ENCODE results near the gene SUGP2. TPM values are rescaled to one million over a fixed set of nuclear protein-coding genes. Genes with fewer than 3 reads are reported as not detected.

The SUGP2 gene
- total RNA-seq, 1 experiment from 2014 or later = 95.2 TPM

- DNase-seq = no peak
- H4K20me1 ChIP-seq (ENCODE audit: control insufficient read depth, insufficient read depth, insufficient read length) = no peaks in the 10 kb centered on the region
These were observed 48.4 kb upstream of the SUGP2 start for GRCh38 chr19:19081642-19082151.

More at GRCh38 chr19:19081642-19082151, 48.4 kb upstream of the SUGP2 start:
- Histone ChIP-seq H2BK15ac (ENCODE audit: low read depth, low read length) (no peak overlapping the region), H2BK12ac (ENCODE audit: insufficient read length, low read depth, low read length) (no peak overlapping the region), H3K56ac (ENCODE audit: insufficient read length, low read depth, low read length) (no peak overlapping the region), H4K91ac (ENCODE audit: insufficient read length, low read depth, low read length) (no peak overlapping the region), H4K8ac (replicated peaks; ENCODE audit: insufficient read length, low read depth, low read length) (no peak overlapping the region), H3K79me2 (ENCODE audit: insufficient read depth, low read length) (no peaks in the 10 kb centered on the region), H3K4me2 (ENCODE audit: insufficient read depth, insufficient read length, low read length) (no peak overlapping the region), H3K23me2 (ENCODE audit: insufficient read length, low read depth, low read length, poor library complexity, severe bottlenecking) (no peaks in the 10 kb centered on the region), H2AK5ac (ENCODE audit: insufficient read length, low read length) (no peak overlapping the region), H3K9ac (ENCODE audit: extremely low read depth, insufficient read length, low read length) (no peak overlapping the region), H2BK120ac (ENCODE audit: low read depth, low read length, poor library complexity, severe bottlenecking) (no peak overlapping the region), H3K79me1 (ENCODE audit: insufficient read depth, low read depth, low read length, poor library complexity, severe bottlenecking) (no peaks in the 10 kb centered on the region), H3K9me3 (ENCODE audit: control insufficient read depth, low read depth, low read length) (no peaks in the 10 kb centered on the region), H2AFZ (ENCODE audit: low read length) (no peak overlapping the region), H3K14ac (ENCODE audit: insufficient read depth, low read length) (no peak overlapping the region), H3T11ph (ENCODE audit: low read length) (no peak overlapping the region), H3K27me3 (ENCODE audit: insufficient read depth, low read length) (no peaks in the 10 kb centered on the region), H2BK20ac (ENCODE audit: low read depth, low read length, poor library complexity, severe bottlenecking) (no peak overlapping the region), H3K4ac (ENCODE audit: low read depth, low read length) (no peak overlapping the region), H4K5ac (ENCODE audit: insufficient read length, low read depth, low read length) (no peak overlapping the region), H3K27ac (ENCODE audit: insufficient read length, low read depth, low read length) (no peak overlapping the region), H3K18ac (ENCODE audit: insufficient read length, low read depth, low read length) (no peak overlapping the region), H3K4me1 (ENCODE audit: insufficient read depth, low read length) (no peaks in the 10 kb centered on the region), H3K23ac (ENCODE audit: insufficient read length, low read depth, low read length) (no peak overlapping the region), H2BK5ac (ENCODE audit: insufficient read length, low read length) (no peak overlapping the region)
- TF ChIP-seq, protein P1, sequence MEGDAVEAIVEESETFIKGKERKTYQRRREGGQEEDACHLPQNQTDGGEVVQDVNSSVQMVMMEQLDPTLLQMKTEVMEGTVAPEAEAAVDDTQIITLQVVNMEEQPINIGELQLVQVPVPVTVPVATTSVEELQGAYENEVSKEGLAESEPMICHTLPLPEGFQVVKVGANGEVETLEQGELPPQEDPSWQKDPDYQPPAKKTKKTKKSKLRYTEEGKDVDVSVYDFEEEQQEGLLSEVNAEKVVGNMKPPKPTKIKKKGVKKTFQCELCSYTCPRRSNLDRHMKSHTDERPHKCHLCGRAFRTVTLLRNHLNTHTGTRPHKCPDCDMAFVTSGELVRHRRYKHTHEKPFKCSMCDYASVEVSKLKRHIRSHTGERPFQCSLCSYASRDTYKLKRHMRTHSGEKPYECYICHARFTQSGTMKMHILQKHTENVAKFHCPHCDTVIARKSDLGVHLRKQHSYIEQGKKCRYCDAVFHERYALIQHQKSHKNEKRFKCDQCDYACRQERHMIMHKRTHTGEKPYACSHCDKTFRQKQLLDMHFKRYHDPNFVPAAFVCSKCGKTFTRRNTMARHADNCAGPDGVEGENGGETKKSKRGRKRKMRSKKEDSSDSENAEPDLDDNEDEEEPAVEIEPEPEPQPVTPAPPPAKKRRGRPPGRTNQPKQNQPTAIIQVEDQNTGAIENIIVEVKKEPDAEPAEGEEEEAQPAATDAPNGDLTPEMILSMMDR (conservative IDR thresholded peaks at IDR 0.05) = no peak
- Mint-ChIP-seq H3K27me3 (ENCODE audit: low read depth) (peaks cover 57% of the 10 kb centered on the region), H3K9me3 (no peaks in the 10 kb centered on the region), H3K36me3 (ENCODE audit: insufficient read depth in 1 of 3, low read depth in 3 of 3) (no peaks in the 10 kb centered on the region; a peak in 1 of 7 replicates), H3K4me1 (peaks cover 3% of the 10 kb centered on the region in 2 experiments; a peak in 2 of 4 replicates), H3K4me3 (no peak overlapping the region; a peak in 1 of 5 replicates), H3K27ac (no peak overlapping the region)
- WGBS (ENCODE audit: extremely low coverage, insufficient read length, low lambda C conversion rate) = no CpG with 5 or more reads among the region's 16 CpGs
